Astrocyte (in vitro differentiated cells and primary cell): ENCODE results near the gene TRMT1. TPM values are rescaled to one million over a fixed set of nuclear protein-coding genes. Genes with fewer than 3 reads are reported as not detected.

Experiments used
- DNase-seq: peaks from one replicate; pipeline ENCODE4 v3.0.0-alpha.2; 2010; ENCODE audit warnings: low read depth
- FAIRE-seq: peaks from 2 replicates; lab custom pipeline; 2011; peaks lifted over from hg19 to GRCh38; lab: Jason Lieb, UNC
- H2AFZ ChIP-seq: 2 replicates; pipeline ENCODE4 v1.6.0; 2012; ENCODE audit warnings: low read depth, low read length, inconsistent platforms
- H3K27ac ChIP-seq: 2 replicates; pipeline ENCODE4 v1.5.1; 2011; ENCODE audit warnings: low read depth, low read length, inconsistent platforms
- H3K27me3 ChIP-seq: 2 replicates; pipeline ENCODE4 v1.6.0; 2011; ENCODE audit warnings: low read length, inconsistent platforms; ENCODE audit not compliant: insufficient read depth
- H3K36me3 ChIP-seq: 2 replicates; pipeline ENCODE4 v1.5.1; 2011; ENCODE audit warnings: low read length, inconsistent platforms; ENCODE audit not compliant: insufficient read depth
- H3K4me1 ChIP-seq: 2 replicates; pipeline ENCODE4 v1.5.1; 2011; ENCODE audit warnings: low read length, inconsistent platforms; ENCODE audit not compliant: insufficient read depth
- H3K4me2 ChIP-seq: 2 replicates; pipeline ENCODE4 v1.6.0; 2012; ENCODE audit warnings: low read length, inconsistent platforms
- H3K4me3 ChIP-seq: 2 replicates; pipeline ENCODE4 v1.5.1; 2011; ENCODE audit warnings: low read depth, mild to moderate bottlenecking, low read length, inconsistent platforms; ENCODE audit not compliant: insufficient read depth
- H3K79me2 ChIP-seq: 2 replicates; pipeline ENCODE4 v1.6.0; 2012; ENCODE audit warnings: mild to moderate bottlenecking, low read length, inconsistent platforms; ENCODE audit not compliant: insufficient read depth
- H3K9ac ChIP-seq: 2 replicates; pipeline ENCODE4 v1.6.0; 2012; ENCODE audit warnings: mild to moderate bottlenecking, low read length, inconsistent platforms
- H3K9me3 ChIP-seq: 2 replicates; pipeline ENCODE4 v1.5.1; 2012; ENCODE audit warnings: low read depth, mild to moderate bottlenecking, low read length, inconsistent platforms; ENCODE audit not compliant: insufficient read depth
- H4K20me1 ChIP-seq: 2 replicates; pipeline ENCODE4 v1.6.0; 2012; ENCODE audit warnings: low read length, inconsistent platforms; ENCODE audit not compliant: insufficient read depth
- H3K27ac Mint-ChIP-seq: one replicate; pipeline ENCODE4 v1.8.0; 2021; ENCODE audit warnings: mild to moderate bottlenecking, mixed read lengths; ENCODE audit not compliant: unreplicated experiment
- H3K27me3 Mint-ChIP-seq: one replicate; pipeline ENCODE4 v1.8.0; 2021; ENCODE audit warnings: low read depth, mixed read lengths; ENCODE audit not compliant: unreplicated experiment
- H3K36me3 Mint-ChIP-seq: one replicate; pipeline ENCODE4 v1.8.0; 2021; ENCODE audit warnings: low read depth, mixed read lengths; ENCODE audit not compliant: unreplicated experiment
- H3K4me1 Mint-ChIP-seq: one replicate; pipeline ENCODE4 v1.8.0; 2021; ENCODE audit warnings: low read depth, mixed read lengths; ENCODE audit not compliant: unreplicated experiment
- H3K4me3 Mint-ChIP-seq: one replicate; pipeline ENCODE4 v1.8.0; 2021; ENCODE audit warnings: mild to moderate bottlenecking, moderate library complexity, mixed read lengths; ENCODE audit not compliant: unreplicated experiment
- H3K9me3 Mint-ChIP-seq: one replicate; pipeline ENCODE4 v1.8.0; 2021; ENCODE audit warnings: mild to moderate bottlenecking, mixed read lengths; ENCODE audit not compliant: unreplicated experiment
- EZH2 ChIP-seq: IDR thresholded peaks from 2 replicates; pipeline ENCODE4 v1.6.1; 2012; ENCODE audit warnings: mild to moderate bottlenecking, low read length, inconsistent platforms; ENCODE audit not compliant: insufficient read depth
- total RNA-seq: library from RNA; stranded (reverse); gene quantifications from 2 replicates; pipeline ENCODE4 v1.2.1, GENCODE V29; 2021
- TF ChIP-seq, protein P1 (sequence below): IDR thresholded peaks from 2 replicates; pipeline ENCODE4 v1.5.1; 2011; ENCODE audit warnings: low read depth, mild to moderate bottlenecking, inconsistent platforms, low read length, moderate library complexity; ENCODE audit not compliant: insufficient read depth

The TRMT1 gene
- total RNA-seq, 1 donor from 2014 or later, result 43.3 TPM

DNA sequence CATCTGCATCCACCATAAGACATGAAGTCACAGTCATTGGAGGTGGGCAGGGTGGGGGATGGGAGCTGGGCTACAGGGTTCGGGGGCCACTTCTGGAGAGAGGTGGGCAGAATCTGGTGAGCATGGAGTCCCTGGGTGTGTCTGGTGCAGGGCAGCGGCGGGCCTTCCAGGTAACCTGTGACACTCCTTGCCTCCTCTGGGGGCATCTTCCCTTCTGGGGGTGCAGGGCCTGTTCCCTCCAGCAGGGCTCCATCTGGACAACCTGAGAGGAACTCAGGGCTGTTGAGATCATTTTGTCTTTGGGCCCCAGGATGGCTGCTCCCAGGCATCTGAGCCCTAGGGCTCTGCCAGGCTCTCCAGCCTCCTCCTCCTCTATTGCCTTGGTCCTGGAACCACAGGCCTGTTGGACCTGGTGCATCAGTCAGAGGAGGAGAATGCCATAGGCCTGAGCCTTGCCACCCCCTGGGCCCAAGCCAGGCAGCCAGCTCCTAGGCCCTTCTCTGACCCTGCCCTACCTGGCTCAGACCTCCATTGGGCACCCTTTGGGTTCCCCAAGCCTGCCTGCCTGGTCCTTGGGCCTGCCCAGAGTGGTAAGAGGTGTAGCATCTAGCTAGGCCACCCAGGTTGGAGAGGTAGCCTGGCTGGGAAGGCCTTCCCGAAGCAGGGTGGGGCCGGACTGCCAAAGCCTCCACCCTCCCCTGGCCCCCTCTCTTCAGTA lies 27.2 kb downstream of the TRMT1 start:
- Histone ChIP-seq H2AFZ (no peak overlapping the region), H3K36me3 (peaks cover 2% of the 10 kb centered on the region), H3K9me3 (no peaks in the 10 kb centered on the region), H3K4me1 (peaks cover 45% of the 10 kb centered on the region), H3K79me2 (peaks cover 14% of the 10 kb centered on the region), H3K27me3 (no peaks in the 10 kb centered on the region), H3K9ac (peak overlapping the region; percentile 83), H3K27ac (peak overlapping the region; percentile 45), H4K20me1 (peaks cover 20% of the 10 kb centered on the region), H3K4me2 (no peak overlapping the region), H3K4me3 (no peak overlapping the region)
- DNase-seq (no peak), FAIRE-seq (no peak)
- TF ChIP-seq, protein P1, sequence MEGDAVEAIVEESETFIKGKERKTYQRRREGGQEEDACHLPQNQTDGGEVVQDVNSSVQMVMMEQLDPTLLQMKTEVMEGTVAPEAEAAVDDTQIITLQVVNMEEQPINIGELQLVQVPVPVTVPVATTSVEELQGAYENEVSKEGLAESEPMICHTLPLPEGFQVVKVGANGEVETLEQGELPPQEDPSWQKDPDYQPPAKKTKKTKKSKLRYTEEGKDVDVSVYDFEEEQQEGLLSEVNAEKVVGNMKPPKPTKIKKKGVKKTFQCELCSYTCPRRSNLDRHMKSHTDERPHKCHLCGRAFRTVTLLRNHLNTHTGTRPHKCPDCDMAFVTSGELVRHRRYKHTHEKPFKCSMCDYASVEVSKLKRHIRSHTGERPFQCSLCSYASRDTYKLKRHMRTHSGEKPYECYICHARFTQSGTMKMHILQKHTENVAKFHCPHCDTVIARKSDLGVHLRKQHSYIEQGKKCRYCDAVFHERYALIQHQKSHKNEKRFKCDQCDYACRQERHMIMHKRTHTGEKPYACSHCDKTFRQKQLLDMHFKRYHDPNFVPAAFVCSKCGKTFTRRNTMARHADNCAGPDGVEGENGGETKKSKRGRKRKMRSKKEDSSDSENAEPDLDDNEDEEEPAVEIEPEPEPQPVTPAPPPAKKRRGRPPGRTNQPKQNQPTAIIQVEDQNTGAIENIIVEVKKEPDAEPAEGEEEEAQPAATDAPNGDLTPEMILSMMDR, result peak; percentile 40
- TF ChIP-seq EZH2, result no peak
- Mint-ChIP-seq H3K4me1 (peaks cover 24% of the 10 kb centered on the region), H3K27ac (no peak overlapping the region), H3K36me3 (peaks cover 12% of the 10 kb centered on the region), H3K4me3 (no peak overlapping the region), H3K27me3 (peaks cover 44% of the 10 kb centered on the region), H3K9me3 (no peaks in the 10 kb centered on the region)

DNA sequence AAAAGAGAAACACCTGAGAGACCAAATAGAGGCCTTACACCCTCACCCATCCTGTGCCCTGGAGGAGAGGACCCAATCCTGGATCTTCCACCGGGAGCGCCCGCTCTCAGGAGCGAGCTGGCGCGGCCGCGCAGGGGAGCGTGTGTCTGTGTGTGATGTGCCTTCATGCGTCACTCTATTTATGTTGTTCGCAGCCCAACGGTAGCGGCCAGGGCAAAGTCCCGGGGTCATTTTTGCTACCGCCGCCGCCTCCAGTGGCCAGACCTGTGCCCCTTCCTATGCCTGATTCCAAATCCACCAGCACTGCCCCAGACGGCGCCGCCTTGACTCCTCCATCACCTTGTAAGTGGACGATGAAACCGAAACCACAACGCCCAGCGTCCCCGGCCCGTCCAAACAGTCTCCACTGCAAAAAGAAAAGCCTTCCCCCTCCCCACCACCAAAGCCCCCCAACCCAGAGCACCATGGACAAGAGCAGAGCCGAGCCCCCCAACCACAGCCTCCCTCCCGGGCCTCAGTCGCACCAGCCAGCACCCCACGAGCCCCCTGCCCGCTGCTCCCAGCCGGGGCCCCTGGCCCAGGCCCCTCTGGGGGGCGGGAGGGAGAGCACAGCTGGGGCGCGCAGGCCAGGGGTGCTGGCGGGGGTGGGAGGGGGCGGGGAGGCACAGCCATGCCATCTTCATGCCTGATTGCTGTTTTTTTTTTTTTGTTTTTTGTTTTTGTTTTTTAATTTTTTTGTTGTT lies 28.6 kb downstream of the TRMT1 start:
- no peak overlapping the region for H3K4me3 ChIP-seq
- no peaks in the 10 kb centered on the region for H3K27me3 ChIP-seq
- peaks cover 2% of the 10 kb centered on the region for H3K36me3 ChIP-seq
- H3K9ac ChIP-seq, result no peak overlapping the region
- H3K4me3 Mint-ChIP-seq, result no peak overlapping the region
- no peak for DNase-seq
- peaks cover 48% of the 10 kb centered on the region for H3K27me3 Mint-ChIP-seq
- TF ChIP-seq, protein P1, result no peak
- TF ChIP-seq EZH2, result no peak
- H3K27ac ChIP-seq, result no peak overlapping the region
- no peaks in the 10 kb centered on the region for H3K9me3 ChIP-seq
- no peak for FAIRE-seq
- peaks cover 14% of the 10 kb centered on the region for H3K79me2 ChIP-seq
- H3K27ac Mint-ChIP-seq, result no peak overlapping the region
- peaks cover 12% of the 10 kb centered on the region for H3K36me3 Mint-ChIP-seq
- H3K4me1 ChIP-seq, result peaks cover 35% of the 10 kb centered on the region
- H3K4me1 Mint-ChIP-seq, result peaks cover 24% of the 10 kb centered on the region
- no peak overlapping the region for H2AFZ ChIP-seq
- H4K20me1 ChIP-seq, result peaks cover 30% of the 10 kb centered on the region
- no peaks in the 10 kb centered on the region for H3K9me3 Mint-ChIP-seq
- H3K4me2 ChIP-seq, result peak overlapping the region; percentile 59
